ENCODE measurements around the gene SYT2. TPM values are rescaled to one million over a fixed set of nuclear protein-coding genes. Genes with fewer than 3 reads are reported as not detected.

The SYT2 gene
- total and polyA plus RNA-seq, 10 of the 15 experiments (the other 5 are each of a cell fraction or from before 2014, with no cell fraction given) = not detected

DNA sequence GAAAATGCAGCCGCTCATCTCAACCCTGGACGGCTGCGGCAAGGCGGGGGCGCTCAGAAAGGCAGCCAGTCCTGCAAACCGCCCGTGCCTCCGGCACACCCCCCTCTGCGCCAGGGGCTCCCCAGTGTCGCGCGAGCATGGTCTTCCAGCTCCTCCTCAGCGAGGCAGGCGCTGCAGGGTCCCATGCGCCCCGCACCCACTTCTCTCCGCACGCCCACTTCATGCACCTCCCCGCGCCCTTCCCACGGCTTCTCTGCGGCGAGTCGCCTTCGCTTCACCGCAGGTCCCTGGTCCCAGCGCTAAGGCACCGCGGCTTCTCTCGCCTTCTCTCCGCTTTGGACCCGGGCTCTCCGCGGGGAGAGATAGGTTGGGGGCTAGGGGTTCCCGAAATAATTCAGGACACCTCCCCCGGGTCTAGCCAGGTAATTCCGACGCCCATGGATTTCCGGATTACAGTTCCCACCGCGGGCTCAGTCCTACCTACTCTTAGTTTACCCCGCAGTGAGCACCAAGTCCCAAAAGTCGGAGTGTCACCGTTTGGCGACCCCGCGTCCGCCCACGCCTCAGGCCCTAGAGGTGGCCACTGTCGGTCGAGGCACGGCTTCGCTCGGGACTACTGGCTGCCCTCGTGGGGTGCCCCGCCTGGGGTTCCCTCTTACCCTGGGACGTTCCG is 67.5 kb downstream of the SYT2 start:
- peaks cover 6% of the 10 kb centered on the region in 2 experiments for H3K27me3 ChIP-seq (replicated peaks in 1 of 2; ENCODE audit: control insufficient read depth in 2 of 2, insufficient read depth in 2 of 2, low read length in 1 of 2)
- H4K20me1 ChIP-seq (ENCODE audit: control insufficient read depth, insufficient read depth) = no peaks in the 10 kb centered on the region
- H3K4me3 ChIP-seq = no peak overlapping the region
- ChIA-PET SMC1A (ENCODE audit: uncharacterized antibody, unreplicated experiment) (no interaction called here), RAD21 (ENCODE audit: unreplicated experiment) (no interaction called here), CTCF (no interaction called here), POLR2A (no interaction called here)
- 8% methylated on average over 53 of the region's 58 CpGs for WGBS (ENCODE audit: insufficient coverage, insufficient replicate concordance, low lambda C conversion rate, missing lambda C conversion rate)
- H3K9me3 ChIP-seq (replicated peaks; ENCODE audit: control insufficient read depth, insufficient read depth, low read length) = no peaks in the 10 kb centered on the region; the same call in 2 of the 3 replicates
- FAIRE-seq (no peak), DNase-seq (ENCODE audit: low read depth, low spot score) (no peak), ATAC-seq (peak; percentile 16; the same call in 1 of the 3 replicates)
- H3K36me3 ChIP-seq (ENCODE audit: control insufficient read depth in 2 of 2, insufficient read depth in 2 of 2, low read length in 1 of 2) = no peaks in the 10 kb centered on the region
- no peak overlapping the region for H3K9ac ChIP-seq (ENCODE audit: control insufficient read depth, insufficient read depth, low read length)
- no peak overlapping the region for H3K4me2 ChIP-seq (ENCODE audit: control insufficient read depth, insufficient read depth)
- no TSS peak for BruUV-seq (replicated peaks)
- no peak overlapping the region for H3K27ac ChIP-seq (ENCODE audit: control insufficient read depth, insufficient read depth)
- TF ChIP-seq SUZ12 (IDR thresholded peaks at IDR 0.05; ENCODE audit: unreplicated experiment) (peak; percentile 79), KDM1A (IDR thresholded peaks at IDR 0.05; ENCODE audit: borderline replicate concordance) (no peak)
- in situ Hi-C loops (cut with MboI) (no loop called here), intact Hi-C loops (cut with micrococcal nuclease; ENCODE audit: unreplicated experiment) (no loop called here)
- no peak overlapping the region for H2AFZ ChIP-seq (ENCODE audit: control insufficient read depth, low read depth, low read length)
- H3K4me1 ChIP-seq (ENCODE audit: control insufficient read depth, insufficient read depth, low read length) = no peaks in the 10 kb centered on the region
- no peaks in the 10 kb centered on the region for H3K79me2 ChIP-seq (ENCODE audit: control insufficient read depth, insufficient read depth, low read length)

DNA sequence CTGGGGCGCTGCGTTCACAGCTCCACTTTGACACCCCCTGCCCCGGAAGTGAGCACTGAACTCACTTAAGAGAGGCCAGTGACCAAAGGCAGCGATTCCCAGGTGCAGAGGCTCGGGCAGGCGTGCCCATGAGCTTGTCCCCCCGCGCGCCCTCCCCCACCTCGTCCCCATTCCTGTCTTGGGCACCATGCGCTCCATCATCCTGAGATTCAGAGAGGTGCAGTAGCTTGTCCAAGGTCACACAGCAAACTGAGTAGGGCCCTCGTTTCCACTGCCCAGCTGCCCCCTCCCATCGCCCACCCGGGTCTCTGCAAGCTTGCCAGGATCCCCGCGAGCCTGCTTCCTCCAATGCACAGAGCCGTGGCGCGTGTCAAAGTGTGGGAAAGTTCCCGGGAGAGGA is 68.0 kb downstream of the SYT2 start:
- no TSS peak for BruUV-seq (replicated peaks)
- no peak for FAIRE-seq
- no peak for TF ChIP-seq SIX5 (IDR thresholded peaks at IDR 0.05; ENCODE audit: low read depth, low read length, severe bottlenecking)
- TF ChIP-seq SP1 (IDR thresholded peaks at IDR 0.05; ENCODE audit: low read depth, low read length) = no peak
- TF ChIP-seq SPI1 (IDR thresholded peaks at IDR 0.05; ENCODE audit: borderline replicate concordance, insufficient read depth, low read depth, low read length) = no peak
- TF ChIP-seq CREB1 (IDR thresholded peaks at IDR 0.05; ENCODE audit: low read depth) = no peak
- no peak for TF ChIP-seq CBFB (IDR thresholded peaks at IDR 0.05; ENCODE audit: low read depth)
- TF ChIP-seq, protein P1, sequence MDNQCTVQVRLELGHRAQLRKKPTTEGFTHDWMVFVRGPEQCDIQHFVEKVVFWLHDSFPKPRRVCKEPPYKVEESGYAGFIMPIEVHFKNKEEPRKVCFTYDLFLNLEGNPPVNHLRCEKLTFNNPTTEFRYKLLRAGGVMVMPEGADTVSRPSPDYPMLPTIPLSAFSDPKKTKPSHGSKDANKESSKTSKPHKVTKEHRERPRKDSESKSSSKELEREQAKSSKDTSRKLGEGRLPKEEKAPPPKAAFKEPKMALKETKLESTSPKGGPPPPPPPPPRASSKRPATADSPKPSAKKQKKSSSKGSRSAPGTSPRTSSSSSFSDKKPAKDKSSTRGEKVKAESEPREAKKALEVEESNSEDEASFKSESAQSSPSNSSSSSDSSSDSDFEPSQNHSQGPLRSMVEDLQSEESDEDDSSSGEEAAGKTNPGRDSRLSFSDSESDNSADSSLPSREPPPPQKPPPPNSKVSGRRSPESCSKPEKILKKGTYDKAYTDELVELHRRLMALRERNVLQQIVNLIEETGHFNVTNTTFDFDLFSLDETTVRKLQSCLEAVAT (IDR thresholded peaks at IDR 0.05) = no peak
- no peak for TF ChIP-seq ZNF24 (IDR thresholded peaks at IDR 0.05)
- Histone ChIP-seq H3K27ac (ENCODE audit: control insufficient read depth, insufficient read depth) (no peak overlapping the region), H3K79me2 (ENCODE audit: control insufficient read depth, insufficient read depth, low read length) (no peaks in the 10 kb centered on the region), H2AFZ (ENCODE audit: control insufficient read depth, low read depth, low read length) (no peak overlapping the region), H3K9ac (ENCODE audit: control insufficient read depth, insufficient read depth, low read length) (no peak overlapping the region), H3K4me2 (ENCODE audit: control insufficient read depth, insufficient read depth) (no peak overlapping the region), H3K27me3 (replicated peaks in 1 of 2; ENCODE audit: control insufficient read depth in 2 of 2, insufficient read depth in 2 of 2, low read length in 1 of 2) (peaks cover 6% of the 10 kb centered on the region in 2 experiments), H3K4me3 (no peak overlapping the region), H3K36me3 (ENCODE audit: control insufficient read depth in 2 of 2, insufficient read depth in 2 of 2, low read length in 1 of 2) (no peaks in the 10 kb centered on the region), H3K9me3 (replicated peaks; ENCODE audit: control insufficient read depth, insufficient read depth, low read length) (no peaks in the 10 kb centered on the region; the same call in 2 of the 3 replicates), H4K20me1 (ENCODE audit: control insufficient read depth, insufficient read depth) (no peaks in the 10 kb centered on the region), H3K4me1 (ENCODE audit: control insufficient read depth, insufficient read depth, low read length) (no peaks in the 10 kb centered on the region)
- CTCF ChIA-PET = no interaction called here
- in situ Hi-C loops (cut with MboI) = no loop called here
- SMC1A ChIA-PET (ENCODE audit: uncharacterized antibody, unreplicated experiment) = no interaction called here
- intact Hi-C loops (cut with micrococcal nuclease; ENCODE audit: unreplicated experiment) = no loop called here
- RAD21 ChIA-PET (ENCODE audit: unreplicated experiment) = no interaction called here
- WGBS (ENCODE audit: insufficient coverage, insufficient replicate concordance, low lambda C conversion rate, missing lambda C conversion rate) = under 1% methylated on average over 15 of the region's 20 CpGs
- POLR2A ChIA-PET = no interaction called here
- no peak for ATAC-seq
- no peak for DNase-seq (ENCODE audit: low read depth, low spot score)
